NCI-H82 treated with DMSO at 0.1 percent for 48 hours (cell line): ENCODE measurements around the gene KDELR1.
"Not testable (repeated sequence)": the region's sequence is repeated elsewhere in the genome, so short reads cannot be mapped to it uniquely, and the experiment has no call there.

Experiments used
- DNase-seq: peaks from one replicate; lab custom pipeline; 2025; ENCODE audit not compliant: unreplicated experiment; lab: John Stamatoyannopoulos, UW

The KDELR1 gene

GRCh38 chr19:48397263-48398101, 6.1 kb upstream of the KDELR1 start:
- no peak for DNase-seq

- DNase-seq: no peak
These were observed 5.4 kb upstream of the KDELR1 start for GRCh38 chr19:48396824-48397176.

- no peak for DNase-seq
These were observed 4.9 kb upstream of the KDELR1 start for GRCh38 chr19:48396016-48396823.

- no peak for DNase-seq
These were observed 4.1 kb upstream of the KDELR1 start for GRCh38 chr19:48395499-48395898.

- DNase-seq: no peak
These were observed 3.8 kb upstream of the KDELR1 start for GRCh38 chr19:48395170-48395455.

GRCh38 chr19:48394331-48395169, 3.2 kb upstream of the KDELR1 start:
- DNase-seq: no peak

GRCh38 chr19:48393559-48394330, 2.4 kb upstream of the KDELR1 start, which contains the start of gene GRIN2D:
Gene GRIN2D, plus strand, starts transcription at chr19:48393668. Its CDS starts 4,725 bp downstream, at chr19:48398393.
- DNase-seq: peak; percentile 80

- DNase-seq: no peak
These were observed 1.7 kb upstream of the KDELR1 start for GRCh38 chr19:48392860-48393558.

GRCh38 chr19:48392006-48392344, 624 bp upstream of the KDELR1 start:
- DNase-seq: not testable (repeated sequence)

GRCh38 chr19:48390188-48391099, 907 bp downstream of the KDELR1 start:
- DNase-seq: no peak

- DNase-seq: no peak
These were observed 4.4 kb downstream of the KDELR1 start for GRCh38 chr19:48386981-48387380.

- DNase-seq: no peak
These were observed 5.8 kb downstream of the KDELR1 start for GRCh38 chr19:48385461-48386087.

- DNase-seq: no peak
These were observed 9.1 kb downstream of the KDELR1 start for GRCh38 chr19:48382286-48382685.

GRCh38 chr19:48381178-48381950, 10.0 kb downstream of the KDELR1 start:
- no peak for DNase-seq

- no peak for DNase-seq
These were observed 12.3 kb downstream of the KDELR1 start for GRCh38 chr19:48379058-48379457.

- no peak for DNase-seq
These were observed 13.2 kb downstream of the KDELR1 start for GRCh38 chr19:48378194-48378570.

GRCh38 chr19:48373567-48373966, 17.8 kb downstream of the KDELR1 start:
- no peak for DNase-seq

GRCh38 chr19:48372904-48373303, 18.4 kb downstream of the KDELR1 start:
- no peak for DNase-seq
